Sigmoid colon (tissue), 4 donors: ENCODE measurements around the gene ABCA2.

Experiments used
- POLR2A ChIP-seq, 2 donors: fragments of 450-650 bp; IDR thresholded peaks; one replicate each; pipeline ENCODE4 v1.6.1; 2016; ENCODE audit warnings: antibody characterized with exemption in 2 of 2, mild to moderate bottlenecking in 2 of 2, moderate library complexity in 2 of 2
- POLR2AphosphoS5 ChIP-seq, 4 donors: sonication (generic); formaldehyde crosslinking; IDR thresholded peaks; one replicate each; pipeline ENCODE4 v1.6.1; 2017; ENCODE audit warnings: antibody characterized with exemption in 4 of 4

- TF ChIP-seq POLR2AphosphoS5 (IDR thresholded peaks at IDR 0.05) (no peak), POLR2A (IDR thresholded peaks at IDR 0.05) (no peak)
Measured at GRCh38 chr9:137071282-137071681, 43.2 kb upstream of the ABCA2 start.
